H9 (cell line): ENCODE data around the gene HSPA12A. TPM values are rescaled to one million over a fixed set of nuclear protein-coding genes. Genes with fewer than 3 reads are reported as not detected.

ENCODE experiments used
- DNase-seq: peaks from one replicate; pipeline ENCODE4 v3.0.0-alpha.2; 2017
- H2AFZ ChIP-seq: one replicate; pipeline ENCODE4 v1.6.1; 2013; ENCODE audit warnings: mild to moderate bottlenecking, low read length, control low read depth, moderate library complexity
- H2AK5ac ChIP-seq: 2 replicates; pipeline ENCODE4 v1.6.1; 2013; ENCODE audit warnings: low read length, control low read depth, mixed read lengths; ENCODE audit not compliant: insufficient read length
- H2BK120ac ChIP-seq: one replicate; pipeline ENCODE4 v1.6.1; 2013; ENCODE audit warnings: low read depth, mild to moderate bottlenecking, low read length, control low read depth, inconsistent platforms; ENCODE audit not compliant: poor library complexity, severe bottlenecking
- H2BK12ac ChIP-seq: 2 replicates; pipeline ENCODE4 v1.6.1; 2013; ENCODE audit warnings: low read length, control low read depth, mixed read lengths, low read depth; ENCODE audit not compliant: insufficient read length
- H2BK15ac ChIP-seq: 2 replicates; pipeline ENCODE4 v1.6.1; 2013; ENCODE audit warnings: low read depth, low read length, control low read depth
- H2BK20ac ChIP-seq: one replicate; pipeline ENCODE4 v1.6.1; 2013; ENCODE audit warnings: low read depth, mild to moderate bottlenecking, low read length, control low read depth, inconsistent platforms; ENCODE audit not compliant: poor library complexity, severe bottlenecking
- H2BK5ac ChIP-seq: 2 replicates; pipeline ENCODE4 v1.6.1; 2013; ENCODE audit warnings: low read length, control low read depth, mixed read lengths; ENCODE audit not compliant: insufficient read length
- H3K14ac ChIP-seq: 2 replicates; pipeline ENCODE4 v1.6.1; 2013; ENCODE audit warnings: low read length, control low read depth; ENCODE audit not compliant: insufficient read depth
- H3K18ac ChIP-seq: 2 replicates; pipeline ENCODE4 v1.6.1; 2013; ENCODE audit warnings: low read depth, mild to moderate bottlenecking, mixed read lengths, low read length, control low read depth; ENCODE audit not compliant: insufficient read length
- H3K23ac ChIP-seq: 2 replicates; pipeline ENCODE4 v1.6.1; 2013; ENCODE audit warnings: low read length, control low read depth, mixed read lengths, low read depth; ENCODE audit not compliant: insufficient read length
- H3K23me2 ChIP-seq: 2 replicates; pipeline ENCODE4 v1.6.1; 2013; ENCODE audit warnings: low read depth, mild to moderate bottlenecking, mixed read lengths, low read length, control low read depth; ENCODE audit not compliant: insufficient read length, poor library complexity, severe bottlenecking
- H3K27ac ChIP-seq: 2 replicates; pipeline ENCODE4 v1.5.1; 2013; ENCODE audit warnings: low read length, control low read depth, mixed read lengths, low read depth; ENCODE audit not compliant: insufficient read length
- H3K27me3 ChIP-seq: 2 replicates; pipeline ENCODE4 v1.6.1; 2013; ENCODE audit warnings: low read length, control low read depth, inconsistent platforms; ENCODE audit not compliant: insufficient read depth
- H3K4ac ChIP-seq: 2 replicates; pipeline ENCODE4 v1.6.1; 2013; ENCODE audit warnings: low read depth, mild to moderate bottlenecking, control low read depth, inconsistent platforms, low read length, moderate library complexity
- H3K4me1 ChIP-seq: 2 replicates; pipeline ENCODE4 v1.6.1; 2013; ENCODE audit warnings: low read length, control low read depth, inconsistent platforms; ENCODE audit not compliant: insufficient read depth
- H3K4me2 ChIP-seq: 2 replicates; pipeline ENCODE4 v1.6.1; 2013; ENCODE audit warnings: low read length, control low read depth, mixed read lengths; ENCODE audit not compliant: insufficient read length, insufficient read depth
- H3K56ac ChIP-seq: 2 replicates; pipeline ENCODE4 v1.6.1; 2013; ENCODE audit warnings: low read depth, mild to moderate bottlenecking, mixed read lengths, low read length, control low read depth; ENCODE audit not compliant: insufficient read length
- H3K79me1 ChIP-seq: 2 replicates; pipeline ENCODE4 v1.6.1; 2013; ENCODE audit warnings: low read depth, mild to moderate bottlenecking, moderate library complexity, low read length, control low read depth, inconsistent platforms; ENCODE audit not compliant: insufficient read depth, poor library complexity, severe bottlenecking
- H3K79me2 ChIP-seq: 2 replicates; pipeline ENCODE4 v1.6.1; 2013; ENCODE audit warnings: low read length, control low read depth, inconsistent platforms; ENCODE audit not compliant: insufficient read depth
- H3K9ac ChIP-seq: 2 replicates; pipeline ENCODE4 v1.6.1; 2013; ENCODE audit warnings: low read length, control low read depth, mixed read lengths; ENCODE audit not compliant: insufficient read length; ENCODE audit errors: extremely low read depth
- H3K9me3 ChIP-seq: one replicate; pipeline ENCODE4 v1.6.1; 2013; ENCODE audit warnings: low read depth, low read length, inconsistent platforms; ENCODE audit not compliant: control insufficient read depth
- H3T11ph ChIP-seq: one replicate; pipeline ENCODE4 v1.6.1; 2013; ENCODE audit warnings: mild to moderate bottlenecking, low read length, control low read depth, inconsistent platforms
- H4K20me1 ChIP-seq: one replicate; pipeline ENCODE4 v1.6.1; 2013; ENCODE audit not compliant: control insufficient read depth, insufficient read length, insufficient read depth
- H4K5ac ChIP-seq: 2 replicates; pipeline ENCODE4 v1.6.1; 2013; ENCODE audit warnings: low read depth, mild to moderate bottlenecking, mixed read lengths, low read length, control low read depth; ENCODE audit not compliant: insufficient read length
- H4K8ac ChIP-seq: replicated peaks from 2 replicates; pipeline ENCODE4 v1.6.1; 2013; ENCODE audit warnings: low read length, control low read depth, mixed read lengths, low read depth; ENCODE audit not compliant: insufficient read length
- H4K91ac ChIP-seq: 2 replicates; pipeline ENCODE4 v1.6.1; 2013; ENCODE audit warnings: low read depth, mild to moderate bottlenecking, moderate library complexity, mixed read lengths, low read length, control low read depth; ENCODE audit not compliant: insufficient read length
- H3K27ac Mint-ChIP-seq, 3 experiments: 2 replicates in 2 of 3; 3 replicates in 1 of 3; pipeline ENCODE4 v1.8.0; 2020 to 2021; ENCODE audit warnings: mixed read lengths in 3 of 3, mild to moderate bottlenecking in 1 of 3, moderate library complexity in 1 of 3
- H3K27me3 Mint-ChIP-seq: 2 replicates; pipeline ENCODE4 v1.8.0; 2021; ENCODE audit warnings: low read depth, mild to moderate bottlenecking, moderate library complexity, mixed read lengths
- H3K36me3 Mint-ChIP-seq, 3 experiments: 2 replicates in 2 of 3; 3 replicates in 1 of 3; pipeline ENCODE4 v1.8.0; 2020 to 2021; ENCODE audit warnings: low read depth in 3 of 3, mixed read lengths in 3 of 3; ENCODE audit not compliant: insufficient read depth in 1 of 3
- H3K4me1 Mint-ChIP-seq, 2 experiments: 2 replicates each; pipeline ENCODE4 v1.8.0; 2020; ENCODE audit warnings: mixed read lengths in 2 of 2
- H3K4me3 Mint-ChIP-seq, 2 experiments: 2 replicates in 1 of 2; 3 replicates in 1 of 2; pipeline ENCODE4 v1.8.0; 2020 to 2021; ENCODE audit warnings: mild to moderate bottlenecking in 2 of 2, mixed read lengths in 2 of 2, moderate library complexity in 1 of 2
- H3K9me3 Mint-ChIP-seq, 2 experiments: 2 replicates in 1 of 2; 3 replicates in 1 of 2; pipeline ENCODE4 v1.8.0; 2020; ENCODE audit warnings: mild to moderate bottlenecking in 2 of 2, mixed read lengths in 2 of 2, moderate library complexity in 1 of 2
- WGBS: extraction: QIAGEN DNeasy Blood & Tissue Kit; methylation state at CpG from one replicate; pipeline ENCODE4 v1.1.7; 2013; ENCODE audit warnings: missing lambda C conversion rate, low lambda C conversion rate, mixed read lengths; ENCODE audit not compliant: insufficient read length; ENCODE audit errors: extremely low coverage; 5-methylcytosine and 5-hydroxymethylcytosine counted together
- total RNA-seq: library from RNA; stranded (reverse); gene quantifications from 2 replicates; pipeline ENCODE4 v1.2.1, GENCODE V29; 2021
- TF ChIP-seq, protein P1 (sequence below): fragments of 200-600 bp; sonication (generic); conservative IDR thresholded peaks from 3 replicates; pipeline ENCODE4 v1.8.0; 2021; ENCODE audit warnings: antibody characterized with exemption, mild to moderate bottlenecking

HSPA12A gene
- total RNA-seq, 1 experiment from 2014 or later = 3.2 TPM

- Mint-ChIP-seq H3K4me3 (no peak overlapping the region), H3K27me3 (peaks cover 17% of the 10 kb centered on the region), H3K27ac (no peak overlapping the region), H3K9me3 (no peaks in the 10 kb centered on the region; a peak in 1 of 5 replicates), H3K36me3 (no peaks in the 10 kb centered on the region; a peak in 1 of 7 replicates), H3K4me1 (peaks cover 4 to 10% of the 10 kb centered on the region in 2 experiments)
- H3K79me2 ChIP-seq = no peaks in the 10 kb centered on the region
- H2BK120ac ChIP-seq = no peak overlapping the region
- no peaks in the 10 kb centered on the region for H4K20me1 ChIP-seq
- no peaks in the 10 kb centered on the region for H3K79me1 ChIP-seq
- H2BK15ac ChIP-seq = no peak overlapping the region
- no peak overlapping the region for H2BK5ac ChIP-seq
- H2BK20ac ChIP-seq = no peak overlapping the region
- no CpG with 5 or more reads among the region's 11 CpGs for WGBS
- no peak overlapping the region for H2BK12ac ChIP-seq
- no peak overlapping the region for H3K9ac ChIP-seq
- no peak overlapping the region for H3T11ph ChIP-seq
- TF ChIP-seq, protein P1, sequence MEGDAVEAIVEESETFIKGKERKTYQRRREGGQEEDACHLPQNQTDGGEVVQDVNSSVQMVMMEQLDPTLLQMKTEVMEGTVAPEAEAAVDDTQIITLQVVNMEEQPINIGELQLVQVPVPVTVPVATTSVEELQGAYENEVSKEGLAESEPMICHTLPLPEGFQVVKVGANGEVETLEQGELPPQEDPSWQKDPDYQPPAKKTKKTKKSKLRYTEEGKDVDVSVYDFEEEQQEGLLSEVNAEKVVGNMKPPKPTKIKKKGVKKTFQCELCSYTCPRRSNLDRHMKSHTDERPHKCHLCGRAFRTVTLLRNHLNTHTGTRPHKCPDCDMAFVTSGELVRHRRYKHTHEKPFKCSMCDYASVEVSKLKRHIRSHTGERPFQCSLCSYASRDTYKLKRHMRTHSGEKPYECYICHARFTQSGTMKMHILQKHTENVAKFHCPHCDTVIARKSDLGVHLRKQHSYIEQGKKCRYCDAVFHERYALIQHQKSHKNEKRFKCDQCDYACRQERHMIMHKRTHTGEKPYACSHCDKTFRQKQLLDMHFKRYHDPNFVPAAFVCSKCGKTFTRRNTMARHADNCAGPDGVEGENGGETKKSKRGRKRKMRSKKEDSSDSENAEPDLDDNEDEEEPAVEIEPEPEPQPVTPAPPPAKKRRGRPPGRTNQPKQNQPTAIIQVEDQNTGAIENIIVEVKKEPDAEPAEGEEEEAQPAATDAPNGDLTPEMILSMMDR = no peak
- no peak overlapping the region for H4K8ac ChIP-seq
- no peak overlapping the region for H3K56ac ChIP-seq
- H4K5ac ChIP-seq = no peak overlapping the region
- no peak overlapping the region for H3K4me2 ChIP-seq
- no peak overlapping the region for H3K27ac ChIP-seq
- no peak overlapping the region for H2AK5ac ChIP-seq
- H3K23ac ChIP-seq = no peak overlapping the region
- H3K4me1 ChIP-seq = no peaks in the 10 kb centered on the region
- H3K14ac ChIP-seq = no peak overlapping the region
- H3K18ac ChIP-seq = no peak overlapping the region
- H3K23me2 ChIP-seq = no peaks in the 10 kb centered on the region
- no peak overlapping the region for H2AFZ ChIP-seq
- DNase-seq = no peak
- H3K27me3 ChIP-seq = no peaks in the 10 kb centered on the region
- H3K9me3 ChIP-seq = no peaks in the 10 kb centered on the region
- H3K4ac ChIP-seq = no peak overlapping the region
- H4K91ac ChIP-seq = no peak overlapping the region
Observed at GRCh38 chr10:116785282-116785681, 42.9 kb upstream of the HSPA12A start.
